Measurements from ENCODE around the gene SCARB1. TPM values are rescaled to one million over a fixed set of nuclear protein-coding genes. Genes with fewer than 3 reads are reported as not detected.

SCARB1 gene
- total and polyA plus RNA-seq, 2 of the 13 experiments (the other 11 are each of a cell fraction or from before 2014, with no cell fraction given): 63.4 to 160 TPM

GRCh38 chr12:124829008-124829707, 34.5 kb downstream of the SCARB1 start (continued):
- TF ChIP-seq DPF2 (CRISPR knock-in tag; IDR thresholded peaks at IDR 0.05; ENCODE audit: borderline replicate concordance, low read depth): peak; percentile 86
- no peak for TF ChIP-seq ZBTB40 (IDR thresholded peaks at IDR 0.05)
- no peak for TF ChIP-seq ZBTB40 (CRISPR knock-in tag; IDR thresholded peaks at IDR 0.05)
- TF ChIP-seq TARDBP (CRISPR knock-in tag; IDR thresholded peaks at IDR 0.05): peak; percentile 65; the same call in 1 of the 2 replicates
- TF ChIP-seq, protein P1, sequence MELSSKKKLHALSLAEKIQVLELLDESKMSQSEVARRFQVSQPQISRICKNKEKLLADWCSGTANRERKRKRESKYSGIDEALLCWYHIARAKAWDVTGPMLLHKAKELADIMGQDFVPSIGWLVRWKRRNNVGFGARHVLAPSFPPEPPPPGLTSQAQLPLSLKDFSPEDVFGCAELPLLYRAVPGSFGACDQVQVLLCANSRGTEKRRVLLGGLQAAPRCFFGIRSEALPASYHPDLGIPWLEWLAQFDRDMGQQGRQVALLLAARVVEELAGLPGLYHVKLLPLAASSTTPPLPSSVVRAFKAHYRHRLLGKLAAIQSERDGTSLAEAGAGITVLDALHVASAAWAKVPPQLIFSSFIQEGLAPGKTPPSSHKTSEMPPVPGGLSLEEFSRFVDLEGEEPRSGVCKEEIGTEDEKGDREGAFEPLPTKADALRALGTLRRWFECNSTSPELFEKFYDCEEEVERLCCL (CRISPR knock-in tag; IDR thresholded peaks at IDR 0.05; ENCODE audit: borderline replicate concordance): no peak
- TF ChIP-seq FOXA3 (CRISPR knock-in tag; IDR thresholded peaks at IDR 0.05): peak; percentile 64
- TF ChIP-seq MAF1 (CRISPR knock-in tag; IDR thresholded peaks at IDR 0.05; ENCODE audit: borderline replicate concordance): no peak
- no peak for TF ChIP-seq TFDP2 (CRISPR knock-in tag; IDR thresholded peaks at IDR 0.05)
- TF ChIP-seq HES4 (CRISPR knock-in tag; IDR thresholded peaks at IDR 0.05; ENCODE audit: borderline replicate concordance): no peak
- TF ChIP-seq, protein P2, sequence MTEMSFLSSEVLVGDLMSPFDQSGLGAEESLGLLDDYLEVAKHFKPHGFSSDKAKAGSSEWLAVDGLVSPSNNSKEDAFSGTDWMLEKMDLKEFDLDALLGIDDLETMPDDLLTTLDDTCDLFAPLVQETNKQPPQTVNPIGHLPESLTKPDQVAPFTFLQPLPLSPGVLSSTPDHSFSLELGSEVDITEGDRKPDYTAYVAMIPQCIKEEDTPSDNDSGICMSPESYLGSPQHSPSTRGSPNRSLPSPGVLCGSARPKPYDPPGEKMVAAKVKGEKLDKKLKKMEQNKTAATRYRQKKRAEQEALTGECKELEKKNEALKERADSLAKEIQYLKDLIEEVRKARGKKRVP (CRISPR knock-in tag; IDR thresholded peaks at IDR 0.05): no peak
- peak; percentile 29; the same call in 1 of the 2 replicates for TF ChIP-seq ETV5 (CRISPR knock-in tag; IDR thresholded peaks at IDR 0.05; ENCODE audit: borderline replicate concordance)
- no peak for TF ChIP-seq NFYB (CRISPR knock-in tag; IDR thresholded peaks at IDR 0.05)
- TF ChIP-seq ATF1 (CRISPR knock-in tag; IDR thresholded peaks at IDR 0.05): 0 out of 2 replicates have a peak, but pooled peaks have one; percentile 15
- no peak for TF ChIP-seq MXD4 (CRISPR knock-in tag; IDR thresholded peaks at IDR 0.05)
- TF ChIP-seq ZFP82 (CRISPR knock-in tag; IDR thresholded peaks at IDR 0.05; ENCODE audit: borderline replicate concordance): no peak
- TF ChIP-seq ZNF496 (CRISPR knock-in tag; IDR thresholded peaks at IDR 0.05; ENCODE audit: insufficient replicate concordance): no peak
